GM21447 (cell line): Measurements from ENCODE around the gene ZC3H4.
"Not testable (repeated sequence)": the region's sequence is repeated elsewhere in the genome, so short reads cannot be mapped to it uniquely, and the experiment has no call there.

ENCODE experiments used
- ATAC-seq: cut with Tn5 transposase; IDR thresholded peaks from one replicate; pipeline ENCODE4 v1.9.1; 2021; ENCODE audit not compliant: unreplicated experiment

Gene ZC3H4

GRCh38 chr19:47109177-47109540 is 4.4 kb downstream of the ZC3H4 start:
- no peak for ATAC-seq

- no peak for ATAC-seq
Measured at GRCh38 chr19:47107953-47108746, 5.4 kb downstream of the ZC3H4 start.

- no peak for ATAC-seq
Measured at GRCh38 chr19:47107202-47107952, 6.2 kb downstream of the ZC3H4 start.

DNA sequence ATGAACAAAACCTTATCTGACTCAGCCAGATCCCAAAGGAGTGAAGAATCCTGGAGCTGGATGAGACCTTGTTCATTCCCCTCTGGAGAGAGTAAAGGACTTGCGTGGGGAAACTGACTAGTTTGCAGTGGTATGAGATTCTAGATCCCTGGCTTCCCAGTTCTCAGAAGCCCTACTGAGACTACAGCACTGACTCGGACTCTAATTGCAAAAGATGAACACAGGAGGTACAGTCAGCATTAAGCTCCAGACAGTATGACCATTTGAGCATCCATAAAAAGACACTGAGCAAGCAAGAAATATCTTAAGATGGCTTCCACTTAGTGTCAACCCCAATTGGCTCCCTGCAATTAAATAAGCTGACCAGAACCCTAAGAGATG is 6.8 kb downstream of the ZC3H4 start:
- no peak for ATAC-seq

DNA sequence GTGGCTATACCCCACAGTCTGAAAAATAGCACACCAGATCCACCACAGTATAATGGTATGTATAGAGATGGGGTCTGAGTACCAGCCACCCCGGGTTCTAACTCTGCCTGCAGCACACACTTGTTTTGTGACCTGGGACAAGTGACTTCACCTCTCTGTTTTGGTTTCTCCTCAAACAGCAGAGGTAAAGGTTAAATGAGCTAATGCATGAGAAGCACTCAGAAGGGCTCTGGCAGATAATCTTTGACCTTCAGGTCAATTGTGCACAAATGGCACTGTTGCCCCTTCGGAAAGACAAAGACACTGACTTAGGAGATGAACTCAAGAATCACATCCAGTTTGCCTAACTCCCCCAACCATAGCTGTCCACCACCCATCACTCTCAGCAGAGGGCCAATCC is 7.7 kb downstream of the ZC3H4 start:
- ATAC-seq, result no peak

GRCh38 chr19:47104680-47105079 is 8.9 kb downstream of the ZC3H4 start:
- ATAC-seq, result no peak

- no peak for ATAC-seq
Measured at GRCh38 chr19:47102346-47103060, 11.1 kb downstream of the ZC3H4 start.

DNA sequence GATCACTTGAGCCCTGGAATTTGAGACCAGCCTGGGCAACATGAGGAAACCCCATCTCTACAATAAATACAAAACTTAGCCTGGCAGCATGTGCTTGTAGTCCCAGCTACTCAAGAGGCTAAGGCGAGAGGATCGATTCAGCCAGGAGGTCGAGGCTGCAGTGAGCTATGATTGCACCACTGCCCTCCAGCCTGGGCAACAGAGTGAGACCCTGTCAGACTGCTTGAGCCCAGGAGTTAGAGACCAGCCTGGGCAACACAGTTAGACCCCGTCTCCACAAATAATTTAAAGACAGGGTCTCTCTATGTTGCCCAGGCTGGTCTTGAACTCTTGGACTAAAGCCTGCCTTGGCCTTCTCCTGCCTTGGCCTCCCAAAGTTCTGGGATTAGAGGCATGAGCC is 12.5 kb downstream of the ZC3H4 start:
- ATAC-seq, result not testable (repeated sequence)

DNA sequence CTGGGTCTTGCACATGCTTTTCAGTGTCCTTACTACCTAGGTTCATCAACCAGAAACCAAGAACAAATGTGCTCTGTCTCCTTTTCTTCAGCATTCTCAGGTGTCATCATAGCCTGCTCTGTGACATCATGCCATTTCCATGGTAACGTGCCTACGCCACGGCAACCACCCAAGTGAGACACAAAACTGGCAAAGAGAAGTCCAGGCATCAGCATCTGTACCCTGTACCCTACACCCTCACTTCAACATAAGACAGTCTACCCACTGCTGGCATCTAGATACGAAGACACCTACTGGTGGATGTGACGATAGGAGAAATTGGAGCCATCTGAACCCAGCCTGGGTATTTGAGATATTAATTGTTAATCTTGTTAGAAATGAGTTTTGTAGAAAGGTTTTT is 13.3 kb downstream of the ZC3H4 start:
- no peak for ATAC-seq

- ATAC-seq, result no peak
Measured at GRCh38 chr19:47099576-47100050, 14.0 kb downstream of the ZC3H4 start.

DNA sequence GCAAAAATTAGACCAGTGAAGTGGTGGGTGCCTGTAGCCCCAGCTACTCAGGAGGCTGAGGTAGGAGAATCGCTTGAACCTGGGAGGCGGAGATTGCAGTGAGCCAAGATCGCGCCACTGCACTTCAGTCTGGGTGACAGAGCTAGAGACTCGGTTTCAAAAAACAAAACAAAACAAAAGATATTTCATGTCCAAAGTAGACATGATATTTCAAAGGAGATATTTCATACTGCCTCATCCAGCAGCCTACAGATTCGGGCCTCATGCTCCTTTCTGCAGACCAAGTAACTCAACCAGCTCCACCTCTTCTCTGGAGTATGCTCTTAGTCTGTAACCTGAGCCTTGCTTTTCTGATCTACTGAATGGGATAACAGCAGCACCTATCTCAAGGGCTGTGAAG is 15.0 kb downstream of the ZC3H4 start:
- ATAC-seq, result no peak

DNA sequence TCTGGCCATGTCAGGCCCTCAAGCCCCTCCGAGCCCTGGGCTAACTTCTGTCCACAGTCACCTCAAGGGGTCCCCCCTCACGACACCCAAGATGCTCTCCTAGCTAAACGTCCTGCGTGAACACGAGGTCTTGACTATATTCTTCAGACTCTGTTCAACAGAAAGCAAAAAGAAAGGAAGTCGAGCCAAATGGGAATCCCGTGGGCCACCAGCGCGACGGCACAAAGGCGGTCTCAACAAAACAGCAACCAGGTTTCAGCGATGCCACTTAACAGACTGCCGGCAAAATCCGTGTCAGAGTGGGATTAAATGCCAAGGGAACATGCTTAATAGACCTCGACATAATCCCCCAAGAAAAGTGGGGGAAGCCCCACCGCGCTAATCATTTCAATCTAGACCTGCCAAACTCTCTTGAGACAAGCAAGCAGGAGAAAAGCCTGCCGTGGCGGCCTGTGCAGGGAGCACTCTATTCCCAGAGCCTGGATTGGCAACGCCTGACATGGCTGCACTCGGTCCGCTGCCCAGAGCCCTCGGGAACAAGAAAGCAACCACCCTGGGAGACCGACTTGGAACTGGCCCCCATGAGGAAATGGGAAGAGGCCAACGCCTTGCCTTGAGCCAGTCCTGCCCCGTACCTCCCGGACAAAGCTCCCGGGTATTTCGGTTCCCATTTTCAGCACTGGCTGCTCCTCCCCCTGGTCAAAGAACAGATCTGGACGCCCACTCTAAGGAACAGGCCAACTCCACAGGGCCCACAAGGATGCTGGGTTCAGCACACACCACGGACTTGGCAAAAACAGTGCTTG is 16.0 kb downstream of the ZC3H4 start:
- ATAC-seq, result no peak

DNA sequence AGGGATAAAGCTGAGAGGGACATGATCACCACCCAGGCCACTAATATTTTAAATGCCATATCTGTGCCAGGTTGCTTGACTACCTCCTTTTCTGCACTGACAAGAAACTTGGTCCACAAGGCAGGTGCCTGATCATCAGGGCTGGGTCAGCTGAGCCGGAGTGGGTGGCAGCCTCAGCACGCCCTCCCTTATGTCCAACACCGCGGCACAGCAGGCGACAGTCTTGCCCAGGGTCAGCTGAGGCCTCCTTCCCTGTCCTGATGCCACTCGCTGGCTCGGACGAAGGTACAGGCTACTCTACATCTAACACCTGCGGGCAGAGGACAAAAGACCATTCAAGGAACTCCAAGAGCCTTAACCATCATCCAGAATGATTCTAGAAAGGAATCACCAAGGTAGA is 16.9 kb downstream of the ZC3H4 start:
- no peak for ATAC-seq

GRCh38 chr19:47096100-47096704 is 17.4 kb downstream of the ZC3H4 start:
- ATAC-seq, result no peak

DNA sequence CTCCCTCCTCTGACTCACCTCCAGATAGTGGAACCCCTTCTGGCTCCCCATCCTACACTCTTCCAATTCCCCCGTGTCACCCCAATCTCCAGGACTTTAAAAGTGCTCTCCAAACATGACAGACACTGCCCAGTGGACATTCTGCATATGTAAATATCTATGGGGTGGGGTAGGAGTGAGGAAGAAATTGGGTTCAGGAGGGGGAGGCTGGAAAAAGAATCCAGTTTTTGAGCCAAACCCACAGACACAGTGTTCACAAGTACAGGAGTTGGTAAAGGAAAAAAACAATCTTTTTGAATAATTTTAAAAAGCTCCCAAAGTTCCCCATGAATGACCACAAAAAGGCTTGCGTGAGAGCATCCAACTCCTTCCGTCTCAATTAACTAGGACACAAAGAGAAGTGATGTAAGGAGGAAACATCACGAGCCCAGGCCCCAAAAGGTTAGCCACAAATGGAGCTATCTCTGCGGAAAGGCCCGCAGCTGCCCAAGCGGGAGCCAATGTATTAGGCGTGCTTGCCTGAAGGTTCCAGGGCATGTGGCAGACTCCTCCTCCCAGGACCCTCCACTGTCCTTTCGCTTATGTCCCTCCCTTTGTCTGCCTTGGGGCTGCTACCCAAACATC is 18.0 kb downstream of the ZC3H4 start:
- ATAC-seq, result no peak

DNA sequence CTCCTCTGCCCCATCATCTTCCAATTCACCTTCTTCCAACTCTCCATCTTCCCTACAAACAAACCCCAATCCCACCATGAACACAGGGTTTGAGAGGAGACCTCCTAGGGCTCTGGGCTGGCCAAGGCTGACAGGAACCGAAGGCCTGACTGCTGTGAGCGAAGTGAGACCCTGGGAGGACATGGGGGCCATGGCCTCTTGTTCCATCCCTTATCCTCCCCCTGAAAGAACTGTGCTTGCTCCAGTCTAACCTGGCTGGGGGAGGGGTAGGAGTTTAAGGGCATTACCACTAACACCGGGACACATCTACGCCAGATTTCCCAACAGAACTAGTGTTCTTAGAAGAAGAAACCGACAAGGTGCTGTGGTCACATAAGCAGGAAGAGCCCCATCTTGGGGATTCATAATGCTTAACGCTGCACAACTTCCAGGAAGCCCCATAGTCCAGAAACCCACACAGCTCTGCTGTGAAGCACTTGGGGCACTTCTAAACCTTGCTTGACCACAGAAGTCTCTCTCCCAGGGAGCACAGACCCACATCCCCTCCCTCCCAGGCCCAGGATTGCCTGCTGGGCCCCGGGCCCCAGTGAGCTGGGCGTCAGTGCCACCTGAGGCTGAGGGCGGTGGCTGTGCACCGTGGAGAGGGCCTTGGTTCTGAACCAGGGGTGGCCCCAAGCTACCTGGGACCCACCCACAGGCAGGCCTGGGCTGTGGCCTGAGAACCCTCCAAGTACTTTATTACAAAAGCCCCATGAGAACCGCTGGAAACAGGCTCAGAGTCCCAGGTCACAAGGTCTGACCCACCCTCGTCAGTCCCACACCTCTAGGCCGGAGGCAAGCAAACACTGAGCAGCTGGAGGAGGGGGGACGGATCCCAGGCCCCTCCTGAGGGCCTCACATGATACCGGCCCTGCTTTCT is 18.8 kb downstream of the ZC3H4 start:
- no peak for ATAC-seq

GRCh38 chr19:47093841-47094240 is 19.7 kb downstream of the ZC3H4 start:
- no peak for ATAC-seq

- ATAC-seq, result no peak
Measured at GRCh38 chr19:47093254-47093653, 20.3 kb downstream of the ZC3H4 start.

- no peak for ATAC-seq
Measured at GRCh38 chr19:47089767-47090350, 23.7 kb downstream of the ZC3H4 start.
